CD4-positive, alpha-beta T cell treated with Interleukin-1 beta for 1 hour (primary cell): Measurements from ENCODE around the gene TMEM63C.

ENCODE experiments used
- DNase-seq, 2 donors: peaks; one replicate each; pipeline ENCODE4 v3.0.0-alpha.2; 2020 to 2022

The TMEM63C gene

GRCh38 chr14:77181603-77182437, at the start of gene TMEM63C:
TMEM63C (plus strand) TSS chr14:77181798; CDS start chr14:77218814, 37,016 bp downstream.
- peak; percentile 62 to 73 for DNase-seq

GRCh38 chr14:77131871-77132486, 49.6 kb upstream of the TMEM63C start:
- no peak for DNase-seq

- DNase-seq, result peak; percentile 42 to 48
Measured at GRCh38 chr14:77133720-77134338, 47.8 kb upstream of the TMEM63C start.

GRCh38 chr14:77139022-77139421, 42.6 kb upstream of the TMEM63C start:
- DNase-seq, result no peak

GRCh38 chr14:77139540-77140358, 41.8 kb upstream of the TMEM63C start:
- DNase-seq, result peak; percentile 15 to 24

- DNase-seq, result no peak
Measured at GRCh38 chr14:77140359-77141213, 41.0 kb upstream of the TMEM63C start.

GRCh38 chr14:77141214-77142004, 40.2 kb upstream of the TMEM63C start, which contains the start of gene ZDHHC22:
ZDHHC22 (minus strand) TSS chr14:77141791; CDS start chr14:77139738, 2,053 bp downstream.
- no peak for DNase-seq

- DNase-seq, result no peak
Measured at GRCh38 chr14:77142005-77142800, 39.4 kb upstream of the TMEM63C start.

GRCh38 chr14:77143071-77143470, 38.5 kb upstream of the TMEM63C start:
- no peak for DNase-seq

- no peak for DNase-seq
Measured at GRCh38 chr14:77144412-77145115, 37.0 kb upstream of the TMEM63C start.

- DNase-seq, result no peak
Measured at GRCh38 chr14:77145975-77146740, 35.4 kb upstream of the TMEM63C start.

GRCh38 chr14:77148510-77149231, 32.9 kb upstream of the TMEM63C start:
- DNase-seq, result no peak

- DNase-seq, result no peak
Measured at GRCh38 chr14:77151245-77151644, 30.4 kb upstream of the TMEM63C start.

- DNase-seq, result no peak
Measured at GRCh38 chr14:77151918-77152588, 29.5 kb upstream of the TMEM63C start.

- no peak for DNase-seq
Measured at GRCh38 chr14:77153802-77154201, 27.8 kb upstream of the TMEM63C start.

GRCh38 chr14:77154421-77154820, 27.2 kb upstream of the TMEM63C start:
- DNase-seq, result no peak

GRCh38 chr14:77155083-77155482, 26.5 kb upstream of the TMEM63C start:
- DNase-seq, result no peak
